Lower lobe of right lung (tissue), 2 donors: ENCODE measurements around the gene APOA5. TPM values are rescaled to one million over a fixed set of nuclear protein-coding genes. Genes with fewer than 3 reads are reported as not detected.

Source experiments
- ATAC-seq, 2 donors: fragments of 200-7000 bp; cut with Tn5 transposase; one replicate each; pipeline ENCODE4 v1.9.1; 2020 to 2022; ENCODE audit warnings: mild to moderate bottlenecking in 2 of 2, moderate library complexity in 2 of 2
- DNase-seq: peaks from one replicate; pipeline ENCODE4 v3.0.0-alpha.2; 2020
- H3K27ac ChIP-seq: fragments of 200-600 bp; one replicate; pipeline ENCODE4 v1.8.0; 2022
- H3K27me3 ChIP-seq: fragments of 200-600 bp; one replicate; pipeline ENCODE4 v1.8.0; 2022; ENCODE audit warnings: low read depth
- H3K36me3 ChIP-seq: fragments of 200-600 bp; one replicate; pipeline ENCODE4 v1.8.0; 2022; ENCODE audit warnings: mild to moderate bottlenecking
- H3K4me1 ChIP-seq: fragments of 200-600 bp; one replicate; pipeline ENCODE4 v1.8.0; 2022
- H3K4me3 ChIP-seq: fragments of 200-600 bp; one replicate; pipeline ENCODE4 v1.8.0; 2022; ENCODE audit warnings: mild to moderate bottlenecking
- H3K9me3 ChIP-seq: fragments of 200-600 bp; one replicate; pipeline ENCODE4 v1.8.0; 2022
- CTCF ChIP-seq: fragments of 200-600 bp; IDR thresholded peaks from one replicate; pipeline ENCODE4 v1.8.0; 2022; ENCODE audit warnings: antibody characterized with exemption, mild to moderate bottlenecking
- intact Hi-C: fragments of 100-400 bp; cut with DNase I; formaldehyde crosslinking; loops from one replicate; pipeline ENCODE4 v1.11.0; 2022
- total RNA-seq: library from RNA; stranded (reverse); fragmentation: NEBNext Ultra II Directional; extraction: Animal tissue kit (Norgen Biotek cat#: 25700); gene quantifications from one replicate; pipeline ENCODE4 v1.2.1, GENCODE V29; 2021
- donor health status: DM: no; HTN: yes; CAD: no; lungs with severe emphysema.

Gene APOA5
- total RNA-seq, 1 donor from 2014 or later = 0.41 TPM

GRCh38 chr11:116796548-116796947 is 4.9 kb upstream of the APOA5 start:
- no peak for TF ChIP-seq CTCF
- Histone ChIP-seq H3K4me1 (peaks cover 2% of the 10 kb centered on the region), H3K27ac (no peak overlapping the region), H3K4me3 (no peak overlapping the region), H3K9me3 (no peaks in the 10 kb centered on the region), H3K36me3 (no peaks in the 10 kb centered on the region), H3K27me3 (no peaks in the 10 kb centered on the region)
- intact Hi-C loops = no loop called here
- ATAC-seq (no peak), DNase-seq (no peak)

- H3K4me3 ChIP-seq = no peak overlapping the region
- H3K36me3 ChIP-seq = no peaks in the 10 kb centered on the region
- H3K4me1 ChIP-seq = peaks cover 11% of the 10 kb centered on the region
- no peak overlapping the region for H3K27ac ChIP-seq
- no peaks in the 10 kb centered on the region for H3K27me3 ChIP-seq
- H3K9me3 ChIP-seq = no peaks in the 10 kb centered on the region
- TF ChIP-seq CTCF = no peak
- no peak for ATAC-seq
- DNase-seq = no peak
- intact Hi-C loops = no loop called here
Observed at GRCh38 chr11:116794851-116795250, 3.2 kb upstream of the APOA5 start.

DNA sequence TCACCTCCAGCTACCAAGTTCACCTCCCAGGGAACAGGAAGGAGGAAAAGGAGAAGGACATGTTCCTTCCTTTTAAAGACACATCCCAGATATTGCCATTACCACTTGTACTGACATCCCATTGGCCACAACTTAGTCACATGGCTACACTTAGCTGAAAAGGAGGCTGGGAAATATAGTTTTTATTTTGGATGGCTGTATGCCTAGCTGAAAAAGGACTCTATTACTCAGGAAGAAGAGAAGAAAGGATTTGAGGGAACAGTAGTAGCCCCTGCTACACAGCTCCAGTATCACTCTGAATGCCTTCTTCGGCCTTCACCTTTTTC is 2.1 kb upstream of the APOA5 start:
- no peaks in the 10 kb centered on the region for H3K9me3 ChIP-seq
- no peak for DNase-seq
- H3K27me3 ChIP-seq = no peaks in the 10 kb centered on the region
- H3K4me1 ChIP-seq = peaks cover 13% of the 10 kb centered on the region
- no peak overlapping the region for H3K27ac ChIP-seq
- no peak overlapping the region for H3K4me3 ChIP-seq
- no peak for TF ChIP-seq CTCF
- no peaks in the 10 kb centered on the region for H3K36me3 ChIP-seq
- intact Hi-C loops = no loop called here
- no peak for ATAC-seq

DNA sequence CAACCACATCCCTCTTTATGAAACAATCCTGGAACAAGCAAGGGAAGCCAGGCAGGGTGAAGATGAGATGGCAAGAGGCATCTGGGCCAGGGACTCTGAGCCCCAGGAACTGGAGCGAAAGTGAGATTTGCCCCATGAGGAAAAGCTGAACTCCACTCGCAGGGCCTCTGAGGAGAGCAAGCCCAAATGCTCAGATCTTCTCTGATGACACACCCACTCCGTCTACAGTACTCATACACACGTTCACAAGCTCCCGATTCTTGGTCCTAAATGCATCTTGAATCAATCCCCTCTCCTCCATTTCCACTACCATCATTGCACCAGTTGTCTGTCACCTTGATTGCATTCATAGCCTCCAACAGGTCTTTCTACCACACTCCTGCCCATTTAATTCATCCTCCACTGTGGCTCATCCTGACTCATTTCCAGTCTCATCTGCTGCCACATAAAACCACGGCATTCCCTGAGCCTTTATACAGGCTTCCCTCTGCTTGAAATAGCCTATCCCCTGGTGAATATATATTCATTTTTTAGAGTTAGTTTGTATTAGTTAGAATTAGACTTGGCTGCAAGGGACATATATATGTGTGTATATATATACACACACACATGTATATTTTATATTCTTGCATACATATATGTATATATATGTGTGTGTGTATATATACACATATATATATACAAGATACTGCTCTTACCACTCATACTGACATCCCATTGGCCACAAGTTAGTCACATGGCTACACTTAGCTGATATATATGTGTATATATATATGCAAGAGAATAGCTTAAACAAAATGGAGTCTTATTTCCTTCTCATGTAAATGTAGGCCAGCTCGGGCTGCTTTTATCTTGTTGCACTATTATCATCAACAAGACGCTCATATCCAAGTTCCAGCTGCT is 1.4 kb upstream of the APOA5 start:
- no peaks in the 10 kb centered on the region for H3K9me3 ChIP-seq
- no peak overlapping the region for H3K4me3 ChIP-seq
- H3K27ac ChIP-seq = no peak overlapping the region
- H3K4me1 ChIP-seq = peaks cover 19% of the 10 kb centered on the region
- no peaks in the 10 kb centered on the region for H3K36me3 ChIP-seq
- no peak for TF ChIP-seq CTCF
- no peaks in the 10 kb centered on the region for H3K27me3 ChIP-seq
- no peak for ATAC-seq
- intact Hi-C loops = no loop called here
- DNase-seq = no peak

GRCh38 chr11:116792144-116792868 is 627 bp upstream of the APOA5 start:
- no peak for TF ChIP-seq CTCF
- Histone ChIP-seq H3K4me1 (peaks cover 20% of the 10 kb centered on the region), H3K36me3 (no peaks in the 10 kb centered on the region), H3K27me3 (no peaks in the 10 kb centered on the region), H3K4me3 (no peak overlapping the region), H3K9me3 (no peaks in the 10 kb centered on the region), H3K27ac (no peak overlapping the region)
- ATAC-seq = no peak
- no peak for DNase-seq
- intact Hi-C loops = no loop called here
